Uterus (tissue), 4 donors: Measurements from ENCODE around the gene KISS1R. TPM values are rescaled to one million over a fixed set of nuclear protein-coding genes. Genes with fewer than 3 reads are reported as not detected.

Experiments
- DNase-seq, 2 donors: peaks; one replicate each; pipeline ENCODE4 v3.0.0-alpha.2; 2019 to 2020
- H3K27ac ChIP-seq, 2 donors: fragments of 200-600 bp; sonication (generic); 1 replicate in 1 of 2; 2 replicates in 1 of 2; pipeline ENCODE4 v1.5.1; 2016 to 2018
- H3K27me3 ChIP-seq, 2 donors: fragments of 200-600 bp; sonication (generic); one replicate each; pipeline ENCODE4 v1.5.1; 2018 to 2019; ENCODE audit warnings: control low read depth in 1 of 2
- H3K36me3 ChIP-seq, 2 donors: fragments of 200-600 bp; sonication (generic); one replicate each; pipeline ENCODE4 v1.5.1; 2019; ENCODE audit warnings: control low read depth in 1 of 2
- H3K4me1 ChIP-seq, 2 donors: fragments of 200-600 bp; sonication (generic); one replicate each; pipeline ENCODE4 v1.5.1; 2018 to 2019; ENCODE audit warnings: control low read depth in 1 of 2
- H3K4me3 ChIP-seq, 2 donors: fragments of 200-600 bp; sonication (generic); 1 replicate in 1 of 2; 2 replicates in 1 of 2; pipeline ENCODE4 v1.5.1; 2018 to 2019; ENCODE audit warnings: mild to moderate bottlenecking in 1 of 2
- H3K9me3 ChIP-seq, 2 donors: fragments of 200-600 bp; sonication (generic); one replicate each; pipeline ENCODE4 v1.5.1; 2019; ENCODE audit warnings: control low read depth in 1 of 2
- POLR2A ChIP-seq, 2 donors: fragments of 450-650 bp; IDR thresholded peaks; one replicate each; pipeline ENCODE4 v1.6.1; 2016; ENCODE audit warnings: antibody characterized with exemption in 2 of 2, mild to moderate bottlenecking in 1 of 2, moderate library complexity in 1 of 2
- intact Hi-C: fragments of 100-400 bp; cut with DNase I; formaldehyde crosslinking; loops from one replicate; pipeline ENCODE4 v1.15.1; 2023; ENCODE audit warnings: low total_unique reads
- total RNA-seq, 4 donors: library from RNA; depleted of rRNA in 3 of 4; stranded (reverse); fragments of >200 nt in 3 of 4; gene quantifications; one replicate each; pipeline versions ENCODE4 v1.1.0 to v1.2.4, GENCODE V29; 2014 to 2023
- TF ChIP-seq, protein P1 (sequence below), 4 experiments: fragments of 200-600 bp in 2 of 4; fragments of 450-650 bp in 2 of 4; sonication (generic) in 2 of 4; IDR thresholded peaks; one replicate each; pipeline ENCODE4 v1.5.1; 2016 to 2019; ENCODE audit warnings: antibody characterized with exemption in 4 of 4, mild to moderate bottlenecking in 2 of 4, moderate library complexity in 1 of 4
- donor health status: DM: yes; HTN: yes; CAD: no.

KISS1R gene
- total RNA-seq, 4 donors from 2014 or later, result 0.14 TPM; not detected in 3

DNA sequence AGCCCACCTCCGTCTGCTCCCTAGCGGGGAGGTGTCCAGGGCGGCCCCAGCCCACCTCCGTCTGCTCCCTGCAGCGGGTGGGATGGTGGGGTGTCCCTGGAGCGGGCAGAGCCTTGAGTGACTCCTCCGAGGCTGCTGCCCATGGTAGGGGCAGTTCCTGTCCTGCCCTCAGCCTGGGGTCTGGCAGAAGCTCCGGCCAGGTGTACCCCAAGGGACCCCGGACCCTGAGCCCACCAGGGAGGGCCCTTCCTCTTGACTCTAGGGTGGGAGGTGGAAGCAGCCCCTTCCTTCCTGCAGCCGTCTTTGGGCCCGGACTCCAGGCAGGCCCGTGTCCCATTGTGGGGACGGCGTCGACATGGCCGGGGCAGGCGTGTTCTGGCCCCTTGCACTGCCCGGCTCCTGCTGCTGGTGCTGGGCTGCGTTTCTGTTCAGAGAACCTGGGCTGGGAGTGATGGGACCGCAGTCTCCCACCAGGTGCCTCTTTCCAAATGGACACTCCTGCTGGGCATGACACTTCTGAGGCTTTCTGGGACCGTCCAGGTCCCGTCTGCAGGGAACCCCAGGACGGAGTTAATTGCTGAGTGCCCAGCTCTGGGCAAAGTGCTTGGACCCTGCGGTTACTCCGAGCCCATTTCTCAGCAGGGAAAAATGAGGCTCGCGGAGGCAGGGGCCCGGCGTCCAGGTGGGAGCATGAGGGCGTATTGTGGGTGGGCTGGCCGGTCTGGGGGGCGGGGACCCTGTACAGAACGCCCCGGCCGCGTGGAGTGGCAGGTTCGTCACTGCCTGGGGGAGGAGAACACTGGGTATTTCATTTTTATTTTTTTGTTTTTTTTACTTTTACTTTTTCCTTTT lies 28.5 kb downstream of the KISS1R start:
- Histone ChIP-seq H3K36me3 (no peaks in the 10 kb centered on the region), H3K9me3 (no peaks in the 10 kb centered on the region), H3K27ac (no peak overlapping the region), H3K4me3 (no peak overlapping the region), H3K4me1 (peaks cover 0 to 13% of the 10 kb centered on the region in 2 donors), H3K27me3 (no peaks in the 10 kb centered on the region)
- TF ChIP-seq, protein P1, sequence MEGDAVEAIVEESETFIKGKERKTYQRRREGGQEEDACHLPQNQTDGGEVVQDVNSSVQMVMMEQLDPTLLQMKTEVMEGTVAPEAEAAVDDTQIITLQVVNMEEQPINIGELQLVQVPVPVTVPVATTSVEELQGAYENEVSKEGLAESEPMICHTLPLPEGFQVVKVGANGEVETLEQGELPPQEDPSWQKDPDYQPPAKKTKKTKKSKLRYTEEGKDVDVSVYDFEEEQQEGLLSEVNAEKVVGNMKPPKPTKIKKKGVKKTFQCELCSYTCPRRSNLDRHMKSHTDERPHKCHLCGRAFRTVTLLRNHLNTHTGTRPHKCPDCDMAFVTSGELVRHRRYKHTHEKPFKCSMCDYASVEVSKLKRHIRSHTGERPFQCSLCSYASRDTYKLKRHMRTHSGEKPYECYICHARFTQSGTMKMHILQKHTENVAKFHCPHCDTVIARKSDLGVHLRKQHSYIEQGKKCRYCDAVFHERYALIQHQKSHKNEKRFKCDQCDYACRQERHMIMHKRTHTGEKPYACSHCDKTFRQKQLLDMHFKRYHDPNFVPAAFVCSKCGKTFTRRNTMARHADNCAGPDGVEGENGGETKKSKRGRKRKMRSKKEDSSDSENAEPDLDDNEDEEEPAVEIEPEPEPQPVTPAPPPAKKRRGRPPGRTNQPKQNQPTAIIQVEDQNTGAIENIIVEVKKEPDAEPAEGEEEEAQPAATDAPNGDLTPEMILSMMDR (IDR thresholded peaks at IDR 0.05), result no peak
- TF ChIP-seq POLR2A (IDR thresholded peaks at IDR 0.05), result no peak
- intact Hi-C loops, result no loop called here
- DNase-seq, result no peak

DNA sequence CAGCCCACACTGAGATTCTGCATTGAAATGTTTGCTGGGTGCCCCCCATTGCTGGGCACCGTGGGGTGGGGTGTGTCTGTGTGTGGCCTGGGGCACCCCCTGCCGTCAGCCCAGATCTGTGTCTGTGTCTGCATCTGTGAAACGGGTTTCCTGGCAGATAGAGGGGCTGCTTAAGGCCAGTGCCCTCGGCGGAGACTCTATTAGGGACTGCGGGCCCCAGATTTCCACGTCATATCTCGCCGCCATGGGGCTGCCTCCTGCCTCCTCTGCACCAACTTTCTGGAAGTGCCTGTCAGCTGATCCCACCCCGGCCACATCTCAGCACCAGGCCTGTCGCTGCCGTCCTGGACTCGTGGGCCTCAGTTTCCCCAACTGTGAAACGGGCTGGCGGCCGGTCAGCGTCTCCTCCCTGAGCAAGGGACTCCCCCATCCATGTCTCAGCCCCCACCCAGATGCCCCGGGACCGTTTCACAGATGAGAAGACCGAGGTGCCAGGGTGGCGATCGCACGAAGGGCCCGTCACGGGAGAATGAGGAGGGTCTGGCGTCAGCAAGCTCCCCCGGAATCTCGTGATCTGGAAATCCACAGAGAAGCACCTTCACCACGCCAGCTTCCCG lies 30.1 kb downstream of the KISS1R start:
- Histone ChIP-seq H3K9me3 (no peaks in the 10 kb centered on the region), H3K4me3 (no peak overlapping the region), H3K36me3 (no peaks in the 10 kb centered on the region), H3K4me1 (peaks cover 0 to 5% of the 10 kb centered on the region in 2 donors), H3K27ac (no peak overlapping the region), H3K27me3 (no peaks in the 10 kb centered on the region)
- no peak for DNase-seq
- intact Hi-C loops, result no loop called here
- no peak for TF ChIP-seq POLR2A (IDR thresholded peaks at IDR 0.05)
- TF ChIP-seq, protein P1 (IDR thresholded peaks at IDR 0.05), result no peak

DNA sequence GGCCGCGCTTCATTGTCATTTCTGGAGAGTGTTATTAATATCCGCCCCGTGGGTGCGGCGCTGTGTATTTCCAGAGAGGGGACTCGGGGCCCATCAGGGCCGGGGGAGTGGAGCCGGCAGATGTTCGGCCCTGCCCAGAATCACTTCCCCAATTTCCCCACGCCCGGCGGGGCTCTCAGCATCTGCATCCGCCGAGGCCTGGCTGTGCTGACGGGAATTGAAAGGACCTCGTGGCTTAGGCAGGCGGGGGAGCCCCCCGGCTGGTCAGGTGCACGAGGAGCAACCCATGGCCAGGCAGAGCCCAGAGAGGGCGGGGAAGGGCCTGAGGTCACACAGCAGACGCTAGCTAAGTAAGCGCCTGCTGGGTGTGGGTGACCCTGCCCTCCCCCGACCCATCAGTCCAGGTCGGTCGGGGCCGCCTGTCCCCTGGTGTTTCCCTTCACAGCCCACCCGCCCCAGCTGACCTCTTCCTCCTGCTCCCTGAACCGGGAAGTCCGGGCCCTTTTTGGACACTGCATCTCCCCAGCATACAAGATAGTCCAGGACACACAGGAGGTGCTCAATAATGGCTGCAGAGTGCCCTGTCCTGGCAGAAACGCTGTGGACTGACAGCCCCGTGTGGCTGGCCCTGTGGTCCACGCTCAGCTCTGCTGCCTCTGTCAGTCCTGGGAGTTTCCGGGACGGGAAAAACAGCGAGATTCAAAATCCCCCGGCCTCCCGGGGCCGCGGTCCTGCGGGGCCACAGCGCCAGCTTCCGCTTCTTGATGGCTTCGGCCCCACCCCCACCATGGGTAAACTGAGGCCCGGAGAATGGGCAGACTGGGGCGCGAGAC lies 30.8 kb downstream of the KISS1R start:
- DNase-seq, result peak in 1 of 2 donors; percentile 24
- peaks cover 0 to 5% of the 10 kb centered on the region in 2 donors for H3K4me1 ChIP-seq

DNA sequence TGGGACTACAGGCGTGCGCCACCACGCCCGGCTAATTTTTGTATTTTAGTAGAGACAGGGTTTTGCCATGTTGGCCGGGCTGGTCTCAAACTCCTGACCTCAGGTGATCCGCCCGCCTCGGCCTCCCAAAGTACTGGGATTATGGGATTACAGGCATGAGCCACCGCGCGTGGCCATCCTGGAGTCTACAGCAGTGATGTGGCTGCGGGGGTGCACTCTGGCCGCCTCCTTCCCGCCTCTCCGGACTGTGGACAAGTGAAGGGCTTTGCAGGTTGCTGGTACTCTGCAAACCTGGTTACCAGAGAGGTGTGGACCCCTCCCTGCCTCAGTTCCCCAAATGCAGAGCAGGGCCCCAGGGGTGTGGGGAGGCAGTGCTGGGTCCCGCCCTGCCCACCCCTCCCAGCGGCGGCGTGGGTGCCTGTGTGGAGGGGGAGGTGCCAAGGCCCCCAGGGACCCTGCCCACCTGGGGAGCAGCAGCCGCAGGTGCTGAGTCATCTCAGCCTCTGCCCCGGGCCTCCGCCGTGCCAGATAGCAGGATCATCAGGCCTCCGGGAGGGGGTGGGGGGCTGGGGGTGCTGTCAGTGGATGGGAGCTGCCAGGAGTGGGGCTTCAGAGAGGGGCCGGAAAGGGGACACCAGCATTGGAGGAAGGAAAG lies 31.8 kb downstream of the KISS1R start:
- no peak overlapping the region for H3K27ac ChIP-seq
- H3K4me1 ChIP-seq, result peaks cover 0 to 5% of the 10 kb centered on the region in 2 donors
- H3K27me3 ChIP-seq, result no peaks in the 10 kb centered on the region
- H3K36me3 ChIP-seq, result no peaks in the 10 kb centered on the region
- DNase-seq, result no peak
- TF ChIP-seq, protein P1 (IDR thresholded peaks at IDR 0.05), result no peak
- TF ChIP-seq POLR2A (IDR thresholded peaks at IDR 0.05), result no peak
- H3K4me3 ChIP-seq, result no peak overlapping the region
- no peaks in the 10 kb centered on the region for H3K9me3 ChIP-seq
- intact Hi-C loops, result no loop called here

More for the DNA sequence above, 30.8 kb downstream of the KISS1R start:
- H3K27me3 ChIP-seq, result no peaks in the 10 kb centered on the region
- intact Hi-C loops, result no loop called here
- no peak overlapping the region for H3K4me3 ChIP-seq
- H3K9me3 ChIP-seq, result no peaks in the 10 kb centered on the region
- H3K27ac ChIP-seq, result no peak overlapping the region
- no peaks in the 10 kb centered on the region for H3K36me3 ChIP-seq
- TF ChIP-seq, protein P1 (IDR thresholded peaks at IDR 0.05), result no peak
- TF ChIP-seq POLR2A (IDR thresholded peaks at IDR 0.05), result no peak
